Stimulated activated CD8-positive, alpha-beta memory T cell treated with anti-CD3 and anti-CD28 coated beads, Interleukin-4, amount 100 ng/mL, for 24 hours (primary cell): ENCODE data around the gene PLA2G2F.

Experiments
- DNase-seq: peaks from one replicate; pipeline ENCODE4 v3.0.0-alpha.2; 2020; ENCODE audit warnings: low read depth

The PLA2G2F gene

DNA sequence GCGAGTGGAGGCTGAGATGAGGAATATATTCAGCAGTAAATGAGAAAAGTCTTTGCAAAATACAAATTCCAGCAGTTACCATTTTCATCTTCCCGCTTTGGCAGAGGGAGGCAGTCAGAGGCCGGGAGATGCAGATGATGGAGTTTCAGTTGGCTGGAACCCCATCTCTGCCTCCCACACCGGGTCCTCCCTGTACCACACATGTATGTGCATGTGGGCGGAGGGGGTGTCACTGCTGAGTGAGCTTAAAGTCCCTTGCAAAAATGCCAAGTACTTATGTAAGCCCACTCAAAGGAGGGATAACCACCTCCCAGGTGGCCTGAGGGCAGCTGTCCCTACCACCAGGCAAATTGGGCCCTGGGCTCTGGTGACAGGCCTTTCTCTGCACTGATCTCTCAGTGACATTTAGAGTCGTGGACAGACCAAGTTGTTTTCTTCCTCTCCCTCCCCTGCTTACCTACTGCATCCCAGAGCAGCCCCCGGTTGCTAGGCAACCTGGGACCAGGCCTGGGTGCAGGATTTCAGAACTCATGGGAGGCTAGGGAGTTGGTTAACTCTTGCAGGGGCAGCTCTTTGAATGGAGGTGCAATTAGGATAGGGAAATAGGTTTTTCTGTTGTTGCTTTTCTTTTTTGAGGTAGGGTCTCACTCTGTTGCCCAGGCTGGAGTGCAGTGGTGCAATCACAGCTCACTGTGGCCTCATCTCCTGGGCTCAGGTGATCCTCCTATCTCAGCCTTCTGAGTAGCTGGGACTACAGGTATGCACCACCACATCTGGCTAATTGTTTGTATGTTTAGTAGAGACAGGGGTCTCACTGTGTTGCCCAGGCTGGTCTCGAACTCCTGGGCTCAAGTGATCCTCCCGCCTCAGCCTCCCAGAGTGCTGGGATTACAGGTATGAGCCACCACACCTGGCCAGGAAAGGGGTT lies 29.7 kb downstream of the PLA2G2F start:
- no peak for DNase-seq

GRCh38 chr1:20169932-20170331 lies 30.8 kb downstream of the PLA2G2F start:
- no peak for DNase-seq

DNA sequence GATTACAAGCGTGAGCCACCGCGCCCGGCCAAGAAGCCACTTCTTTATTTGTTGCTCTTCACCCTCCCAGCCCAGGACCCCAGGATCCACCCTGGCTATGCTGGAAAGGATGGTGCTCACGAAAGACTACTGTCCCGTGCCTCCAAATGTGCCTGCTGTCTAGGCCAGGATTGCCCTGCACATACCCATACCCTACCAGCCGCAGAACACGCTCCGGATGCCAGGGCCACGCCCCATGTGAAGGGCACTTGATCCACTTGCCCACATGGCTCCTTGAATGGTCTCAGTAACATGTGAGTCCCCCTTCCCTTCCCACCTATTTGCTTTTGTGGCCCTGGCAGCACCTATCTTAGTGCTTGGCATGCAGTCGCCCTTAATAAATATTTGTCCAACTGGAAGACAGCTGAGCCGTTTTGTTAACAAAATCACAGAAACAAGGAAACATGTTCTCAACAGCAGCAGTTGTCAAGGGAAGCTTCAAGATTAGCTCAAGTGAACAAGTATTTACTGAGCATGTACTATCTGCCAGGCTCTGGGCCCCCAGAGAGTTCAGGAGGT lies 33.0 kb downstream of the PLA2G2F start:
- DNase-seq = no peak

DNA sequence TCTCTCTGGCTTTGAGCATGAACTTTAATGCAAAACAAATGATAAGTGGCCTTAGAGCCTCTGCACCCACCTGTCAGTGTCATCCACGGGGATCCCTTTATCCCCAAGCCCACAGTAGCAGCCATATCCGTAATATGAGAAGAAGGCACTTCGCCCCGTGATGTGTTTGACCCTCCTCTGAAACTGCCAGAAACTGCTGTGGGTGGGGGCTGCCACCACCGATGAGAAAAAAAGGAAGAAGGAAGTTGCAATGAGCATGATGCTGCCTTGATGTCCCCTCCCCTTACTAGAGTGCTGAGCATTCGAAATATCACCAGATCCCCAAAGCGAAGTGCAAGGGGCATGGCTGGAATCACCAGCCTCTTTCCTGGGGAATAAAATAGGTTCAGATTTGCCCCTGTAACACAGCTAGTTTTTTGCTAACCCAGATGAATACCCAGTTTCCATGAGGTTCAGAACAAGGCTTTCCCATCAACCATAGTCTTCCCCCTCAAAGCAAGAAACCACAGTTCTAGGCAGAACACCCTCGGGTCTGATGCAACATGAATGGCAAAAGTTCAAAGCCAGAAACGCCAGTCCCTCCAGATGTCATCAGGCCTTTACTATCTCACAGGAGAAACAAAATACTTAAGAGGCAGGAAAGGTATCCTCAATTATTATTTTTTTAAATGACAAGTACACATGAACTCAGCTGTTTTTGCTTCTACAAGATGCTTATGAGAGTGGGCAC lies 36.0 kb downstream of the PLA2G2F start:
- no peak for DNase-seq

DNA sequence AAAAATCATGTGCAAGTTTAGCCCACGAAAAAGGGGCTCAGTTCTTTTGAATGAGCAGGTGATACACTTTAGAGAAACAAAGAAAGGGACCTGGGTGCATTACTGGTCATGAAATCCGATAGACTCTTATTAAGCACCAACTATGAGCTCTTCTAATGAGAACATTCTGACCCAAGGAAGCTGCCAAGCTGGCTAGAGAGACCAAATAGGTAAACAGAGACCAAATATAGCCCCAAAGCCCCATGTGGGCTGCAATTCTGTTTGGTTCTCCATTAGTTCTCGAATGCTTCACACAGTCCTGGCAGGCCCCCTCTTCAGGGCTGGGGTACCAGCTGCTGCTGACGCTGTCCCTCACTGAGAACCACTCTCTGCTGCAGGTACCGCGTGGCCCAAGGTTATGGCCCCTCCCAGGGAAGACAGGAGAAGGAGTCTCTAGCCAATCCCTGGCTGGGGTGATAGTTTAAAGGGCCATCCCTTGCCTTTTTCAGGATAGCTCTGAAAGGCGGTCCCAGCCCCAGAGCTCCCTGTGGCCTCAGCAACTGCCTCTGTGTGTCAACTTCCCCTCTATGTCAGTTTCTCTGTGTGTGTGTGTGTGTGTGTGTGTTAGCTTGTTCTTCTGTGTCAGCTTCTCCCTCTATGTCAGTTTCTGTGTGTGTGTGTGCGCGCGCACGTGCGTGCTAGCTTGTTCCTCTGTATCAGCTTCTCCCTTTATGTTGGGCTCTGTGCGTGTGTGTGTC lies 39.7 kb downstream of the PLA2G2F start:
- DNase-seq = no peak

DNA sequence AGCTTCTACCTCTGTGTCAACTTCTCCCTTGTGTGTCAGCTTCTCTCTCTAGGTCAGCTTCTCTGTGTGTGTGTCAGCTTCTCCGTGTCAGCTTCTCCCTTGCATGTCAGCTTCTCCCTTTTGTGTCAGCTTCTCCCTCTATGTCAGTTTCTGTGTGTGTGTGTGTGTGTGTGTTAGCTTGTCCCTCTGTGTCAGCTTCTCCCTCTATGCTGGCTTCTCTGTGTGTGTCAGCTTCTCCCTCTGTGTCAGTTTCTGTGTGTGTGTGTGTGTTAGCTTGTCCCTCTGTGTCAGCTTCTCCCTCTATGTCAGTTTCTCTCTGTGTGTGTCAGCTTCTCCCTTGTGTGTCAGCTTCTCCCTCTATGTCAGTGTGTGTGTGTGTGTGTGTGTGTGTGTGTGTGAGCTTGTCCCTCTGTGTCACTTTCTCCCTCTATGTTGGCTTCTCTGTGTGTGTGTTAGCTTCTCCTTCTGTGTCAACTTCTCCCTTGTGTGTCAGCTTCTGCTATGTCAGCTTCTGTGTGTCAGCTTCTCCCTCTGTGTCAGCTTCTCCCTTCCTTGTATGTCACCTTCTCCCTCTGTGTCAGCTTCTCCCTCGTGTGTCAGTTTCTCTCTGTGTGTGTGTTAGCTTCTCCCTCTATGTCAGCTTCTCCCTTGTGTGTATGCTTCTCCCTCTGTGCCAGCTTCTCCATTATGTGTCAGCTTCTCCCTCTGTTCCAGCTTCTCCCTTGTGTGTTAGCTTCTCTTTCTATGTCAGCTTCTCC lies 40.4 kb downstream of the PLA2G2F start:
- DNase-seq = no peak

- no peak for DNase-seq
These were observed 41.2 kb downstream of the PLA2G2F start for GRCh38 chr1:20180129-20180843.

DNA sequence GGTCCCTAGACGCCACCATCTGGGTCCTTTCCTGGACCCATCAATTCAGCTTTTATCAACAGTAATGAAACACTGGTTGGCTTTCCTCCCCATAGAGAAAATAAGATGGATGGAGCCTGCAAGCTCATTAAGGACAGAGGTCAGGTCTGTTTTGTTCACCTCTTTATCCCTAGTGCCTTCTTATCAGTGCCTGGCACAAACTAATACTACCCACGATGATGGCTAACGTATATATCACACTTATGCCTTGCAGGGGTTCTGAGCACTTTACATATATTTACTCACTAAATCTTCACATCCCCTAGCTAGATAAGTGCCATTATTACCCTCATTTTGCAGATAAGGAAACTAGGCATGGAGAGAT lies 41.7 kb downstream of the PLA2G2F start:
- DNase-seq = no peak

- no peak for DNase-seq
These were observed 43.3 kb downstream of the PLA2G2F start for GRCh38 chr1:20182415-20182814.

DNA sequence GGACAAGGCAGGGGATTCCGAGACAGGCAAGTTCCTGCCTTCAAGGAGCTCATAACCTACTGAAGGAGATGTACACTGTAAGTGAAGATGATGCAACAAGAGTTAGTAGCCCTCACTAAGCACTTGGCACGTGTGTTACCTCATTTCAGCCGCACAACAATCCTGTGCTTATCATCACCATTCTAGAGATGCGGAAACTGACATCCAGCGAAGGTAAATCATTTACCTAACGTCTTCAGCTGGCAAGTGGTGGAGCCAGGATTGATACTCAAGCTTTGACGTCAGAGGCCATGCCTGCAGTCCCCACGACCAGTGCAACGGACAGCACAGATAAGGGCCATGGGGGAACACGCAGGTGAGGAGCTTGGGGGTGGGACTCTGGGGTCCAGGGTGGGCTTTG lies 43.9 kb downstream of the PLA2G2F start:
- no peak for DNase-seq

GRCh38 chr1:20183616-20184271 lies 44.6 kb downstream of the PLA2G2F start:
- DNase-seq = no peak

DNA sequence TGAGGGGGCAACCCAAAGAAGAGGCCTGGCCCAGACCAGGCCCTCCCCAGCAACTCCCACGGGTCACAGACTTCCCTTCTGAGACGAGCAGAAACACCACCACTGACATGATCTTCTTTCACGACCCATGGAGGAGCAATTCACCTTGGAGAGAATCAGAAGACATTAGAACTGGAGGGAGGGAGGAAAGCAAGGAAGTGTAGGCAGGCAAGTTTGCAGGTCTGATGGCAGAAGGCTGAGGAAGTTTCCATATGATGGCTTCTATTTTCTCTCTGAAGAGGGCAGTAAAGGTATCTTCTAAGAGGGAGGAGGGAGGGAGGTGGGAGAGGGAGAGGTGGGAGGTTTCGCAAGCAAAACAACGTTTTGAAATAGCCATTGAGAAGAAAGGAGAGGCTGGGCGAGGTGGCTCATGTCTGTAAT lies 45.4 kb downstream of the PLA2G2F start:
- DNase-seq = no peak

- peak; percentile 32 for DNase-seq
These were observed 46.1 kb downstream of the PLA2G2F start for GRCh38 chr1:20184997-20185833.

- peak; percentile 49 for DNase-seq
These were observed 47.0 kb downstream of the PLA2G2F start, which contains the start of the genes PLA2G2C and UBXN10 for GRCh38 chr1:20185834-20186782. Gene PLA2G2C, minus strand, starts transcription at chr1:20186518. Its CDS starts 9,155 bp downstream, at chr1:20177363. Gene UBXN10, plus strand, starts transcription at chr1:20186096. Its CDS starts 4,466 bp downstream, at chr1:20190562.

- no peak for DNase-seq
These were observed 48.1 kb downstream of the PLA2G2F start for GRCh38 chr1:20187103-20187812.

- no peak for DNase-seq
These were observed 48.8 kb downstream of the PLA2G2F start for GRCh38 chr1:20187813-20188454.

GRCh38 chr1:20188455-20188817 lies 49.3 kb downstream of the PLA2G2F start:
- DNase-seq = no peak
